GM12864 (cell line): Measurements from ENCODE around the gene SYT7.

ENCODE experiments used
- DNase-seq: peaks from one replicate; pipeline ENCODE4 v3.0.0-alpha.2; 2011; ENCODE audit warnings: low read depth
- H3K4me3 ChIP-seq: 2 replicates; pipeline ENCODE4 v1.5.1; 2011; ENCODE audit warnings: mild to moderate bottlenecking, low read depth, low read length, control low read depth
- TF ChIP-seq, protein P1 (sequence below): IDR thresholded peaks from 2 replicates; pipeline ENCODE4 v1.5.1; 2011; ENCODE audit warnings: low read depth, mild to moderate bottlenecking, moderate library complexity, low read length, control low read depth, inconsistent platforms; ENCODE audit errors: missing control alignments

SYT7 gene

DNA sequence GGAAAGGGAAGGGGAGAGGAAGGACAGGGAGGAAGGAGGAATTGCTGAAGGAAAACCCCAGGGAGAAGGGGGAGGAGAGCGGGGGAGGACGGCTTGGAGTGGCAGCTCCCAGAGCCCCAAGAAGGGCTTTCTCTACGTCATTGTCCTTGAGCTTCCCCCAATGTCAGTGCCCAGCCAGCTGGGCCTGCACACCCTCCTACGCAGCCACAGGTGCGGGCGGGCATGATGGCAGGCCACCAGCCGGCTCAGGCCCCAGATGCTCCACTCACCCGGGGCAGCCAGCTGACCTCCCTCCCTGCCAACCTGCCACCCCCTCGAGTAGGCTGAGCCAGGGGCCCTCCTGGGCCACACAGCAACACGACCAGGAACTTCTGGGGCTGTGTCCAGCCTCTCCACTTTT lies 11.2 kb downstream of the SYT7 start:
- no peak overlapping the region for H3K4me3 ChIP-seq
- TF ChIP-seq, protein P1, sequence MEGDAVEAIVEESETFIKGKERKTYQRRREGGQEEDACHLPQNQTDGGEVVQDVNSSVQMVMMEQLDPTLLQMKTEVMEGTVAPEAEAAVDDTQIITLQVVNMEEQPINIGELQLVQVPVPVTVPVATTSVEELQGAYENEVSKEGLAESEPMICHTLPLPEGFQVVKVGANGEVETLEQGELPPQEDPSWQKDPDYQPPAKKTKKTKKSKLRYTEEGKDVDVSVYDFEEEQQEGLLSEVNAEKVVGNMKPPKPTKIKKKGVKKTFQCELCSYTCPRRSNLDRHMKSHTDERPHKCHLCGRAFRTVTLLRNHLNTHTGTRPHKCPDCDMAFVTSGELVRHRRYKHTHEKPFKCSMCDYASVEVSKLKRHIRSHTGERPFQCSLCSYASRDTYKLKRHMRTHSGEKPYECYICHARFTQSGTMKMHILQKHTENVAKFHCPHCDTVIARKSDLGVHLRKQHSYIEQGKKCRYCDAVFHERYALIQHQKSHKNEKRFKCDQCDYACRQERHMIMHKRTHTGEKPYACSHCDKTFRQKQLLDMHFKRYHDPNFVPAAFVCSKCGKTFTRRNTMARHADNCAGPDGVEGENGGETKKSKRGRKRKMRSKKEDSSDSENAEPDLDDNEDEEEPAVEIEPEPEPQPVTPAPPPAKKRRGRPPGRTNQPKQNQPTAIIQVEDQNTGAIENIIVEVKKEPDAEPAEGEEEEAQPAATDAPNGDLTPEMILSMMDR, result no peak
- DNase-seq, result no peak

DNA sequence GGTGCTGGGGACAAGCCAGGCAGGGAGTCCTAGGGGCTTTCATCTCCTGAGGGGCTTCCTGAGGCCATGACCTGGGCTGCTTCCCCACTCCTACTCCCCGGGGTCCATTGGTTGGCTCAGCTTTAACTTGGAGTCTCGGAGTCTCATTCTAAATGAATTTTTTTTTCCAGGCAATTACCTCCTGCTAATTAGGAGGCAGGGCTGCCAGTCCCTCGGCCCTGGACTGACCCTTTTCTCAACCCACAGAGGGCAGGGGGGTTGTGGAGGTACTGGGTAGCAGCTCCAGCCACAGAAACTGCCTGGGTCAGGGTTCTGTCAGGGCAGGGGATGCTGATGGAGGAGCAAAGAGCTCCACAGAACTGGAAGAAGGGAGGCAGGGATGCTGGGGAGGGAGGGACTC lies 11.9 kb downstream of the SYT7 start:
- no peak for DNase-seq
- no peak overlapping the region for H3K4me3 ChIP-seq
- TF ChIP-seq, protein P1, result no peak

DNA sequence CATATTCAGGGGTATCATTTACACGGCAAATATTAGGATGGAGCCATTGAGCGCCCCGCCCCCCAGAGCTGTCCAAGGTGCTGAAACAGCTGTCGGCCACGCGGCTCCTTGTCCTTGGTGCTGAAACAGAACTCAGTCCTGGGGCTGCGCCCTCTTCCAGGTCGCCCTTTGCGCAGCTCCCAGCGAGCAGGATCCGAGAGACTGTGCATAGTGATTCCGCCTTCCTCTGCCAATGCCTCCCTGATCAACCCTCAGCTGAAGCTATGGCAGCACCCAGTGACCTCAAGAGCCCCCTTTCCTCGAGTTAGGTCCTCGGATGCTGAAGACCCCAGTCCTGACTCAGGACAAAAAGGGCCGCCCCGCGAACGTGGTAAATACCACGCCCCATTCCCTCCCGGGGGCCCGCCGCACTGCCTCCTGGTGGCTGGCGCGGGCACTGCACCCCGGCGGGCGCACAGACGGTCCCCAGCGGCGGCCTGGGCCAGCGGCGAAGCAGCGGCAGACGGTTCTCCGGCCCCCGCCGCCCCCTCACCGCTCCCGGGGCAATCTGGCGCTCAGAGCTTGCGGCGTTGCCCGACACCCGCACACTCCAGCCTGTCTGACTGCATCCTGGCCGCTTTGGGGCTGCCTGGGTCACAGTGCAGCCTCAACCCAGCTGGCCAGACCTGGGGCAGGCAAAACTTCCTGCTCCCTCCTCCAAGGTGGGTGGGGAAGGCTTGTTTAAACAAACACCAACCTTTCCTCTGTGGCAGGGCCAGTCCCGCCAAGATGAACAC lies 13.4 kb downstream of the SYT7 start:
- TF ChIP-seq, protein P1, result peak; percentile 42
- peak; percentile 12 for DNase-seq
- no peak overlapping the region for H3K4me3 ChIP-seq

DNA sequence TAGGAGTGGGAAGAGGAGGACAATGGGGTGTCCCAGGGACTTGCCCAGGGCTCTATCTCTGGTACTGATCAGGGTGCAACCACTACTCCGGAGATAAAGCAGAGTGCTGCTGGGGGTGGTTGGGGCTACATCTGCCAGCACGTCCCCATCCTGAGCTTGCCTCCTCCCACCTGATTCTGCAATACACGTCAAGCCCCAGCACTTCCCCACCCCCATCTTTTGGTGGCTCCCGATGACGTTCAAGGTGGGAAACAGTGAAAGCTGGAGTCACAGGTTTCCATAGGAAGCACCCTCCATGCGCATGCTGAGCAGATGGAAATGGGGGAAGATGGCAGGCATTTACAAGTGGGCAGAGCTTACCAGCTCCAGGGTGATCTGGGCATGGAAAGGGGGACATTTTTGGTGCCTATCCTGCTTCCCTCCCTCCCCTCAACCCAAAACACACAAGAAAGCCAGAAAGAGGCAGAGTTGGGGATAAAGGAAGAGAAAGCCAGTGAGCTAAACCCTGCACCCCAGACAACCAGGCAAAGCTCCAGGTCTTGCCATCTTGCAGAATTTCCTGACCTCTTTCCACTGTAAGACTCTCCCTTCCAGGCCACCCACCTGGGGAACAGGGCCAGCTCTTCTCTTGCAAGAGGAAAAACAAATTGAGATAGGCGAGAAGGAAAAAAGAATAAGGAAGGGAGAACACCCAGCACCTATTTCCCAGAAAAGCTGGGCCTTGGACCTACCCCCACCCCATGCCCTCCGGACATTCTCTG lies 15.8 kb downstream of the SYT7 start:
- TF ChIP-seq, protein P1, result no peak
- H3K4me3 ChIP-seq, result no peak overlapping the region
- DNase-seq, result no peak

DNA sequence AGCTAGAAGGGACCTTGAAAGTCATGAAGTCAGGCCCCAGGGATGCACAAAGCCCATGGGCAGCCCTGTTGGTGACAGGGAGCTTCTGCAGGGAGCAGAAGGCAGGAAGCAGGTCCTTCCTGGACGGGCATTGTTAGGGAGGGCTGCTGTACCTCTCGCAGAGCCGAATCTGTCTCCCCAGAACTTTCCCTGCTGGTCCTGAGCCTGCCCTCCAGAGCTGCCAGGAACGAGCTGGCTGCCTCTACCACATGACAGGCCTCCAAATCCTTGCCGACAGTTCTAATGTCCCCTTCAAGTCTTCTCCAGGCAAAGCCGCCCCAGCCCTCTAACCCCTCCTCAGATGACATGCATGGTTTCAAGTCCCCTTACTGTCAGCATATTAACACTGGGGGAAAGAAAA lies 20.1 kb downstream of the SYT7 start:
- no peak overlapping the region for H3K4me3 ChIP-seq
- DNase-seq, result no peak

DNA sequence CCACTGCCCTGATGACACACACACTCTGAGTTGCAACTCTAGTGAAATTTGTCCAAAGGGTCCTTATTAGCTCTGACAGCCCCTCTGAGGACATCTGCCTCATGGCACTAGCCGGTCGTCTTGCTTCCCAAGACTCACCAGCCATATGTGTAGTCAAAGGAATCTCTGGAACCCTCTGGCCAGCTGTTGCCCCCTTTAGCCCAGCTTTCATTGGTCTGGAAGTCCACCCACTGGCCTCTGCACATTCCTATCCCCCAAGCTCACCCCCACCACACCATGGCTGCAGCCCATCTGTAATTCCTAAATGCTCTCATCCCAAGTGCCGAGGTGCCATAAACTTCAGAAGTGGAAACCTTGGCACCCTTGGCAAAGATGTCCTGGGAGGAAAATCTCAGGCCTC lies 24.3 kb downstream of the SYT7 start:
- TF ChIP-seq, protein P1, result no peak
- no peak for DNase-seq
- H3K4me3 ChIP-seq, result no peak overlapping the region

More for the DNA sequence above, 20.1 kb downstream of the SYT7 start:
- TF ChIP-seq, protein P1, result no peak
